ENCODE results near the gene DNAH1. TPM values are rescaled to one million over a fixed set of nuclear protein-coding genes. Genes with fewer than 3 reads are reported as not detected.
A peak's percentile ranks its signal among the peaks of the same experiment; 100 is the strongest.

Gene DNAH1
- total and polyA plus RNA-seq, 2 experiments from 2014 or later: 0.81 to 1.8 TPM

DNA sequence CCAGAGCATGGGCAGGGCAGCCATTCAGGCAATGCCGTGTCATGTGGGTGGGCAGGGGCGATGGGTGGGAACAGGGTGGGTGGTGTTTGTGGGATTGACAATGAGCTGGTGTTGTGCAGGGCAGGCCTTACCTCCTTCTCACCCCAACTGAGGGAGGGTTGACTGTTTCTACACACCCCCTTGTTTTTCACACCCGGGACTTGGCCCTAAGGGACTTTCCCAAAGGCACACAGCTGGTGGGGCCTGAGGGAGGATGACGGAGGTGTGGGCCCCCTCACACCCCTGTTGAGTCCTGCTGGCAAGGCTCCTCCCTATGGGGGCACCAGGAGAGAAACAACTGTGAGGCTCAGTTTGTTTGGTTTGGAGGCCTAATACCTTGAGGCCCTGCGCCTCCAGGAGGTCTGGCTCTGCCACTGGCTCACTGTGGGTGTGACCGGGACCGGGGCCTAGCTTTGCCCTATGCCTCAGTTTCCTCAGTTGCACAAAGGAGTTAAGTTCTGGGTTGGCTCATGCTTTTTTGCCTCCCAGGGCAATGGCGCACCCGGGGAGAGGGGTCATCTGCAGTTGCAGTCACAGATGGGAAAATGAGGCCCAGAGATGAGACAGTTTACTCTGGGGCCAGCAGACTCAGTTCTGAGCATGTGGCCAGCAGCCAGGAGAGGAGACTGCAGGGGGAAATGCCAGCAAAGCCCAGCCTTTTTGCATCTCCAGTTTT lies 5.1 kb upstream of the DNAH1 start:
- H3K4me1 Mint-ChIP-seq: peaks cover 2% of the 10 kb centered on the region; the same call in 1 of the 3 replicates
- no peak overlapping the region for H3K27ac ChIP-seq (ENCODE audit: low read depth)
- H3K79me2 ChIP-seq (replicated peaks; ENCODE audit: insufficient read depth): no peaks in the 10 kb centered on the region
- H3K4me2 ChIP-seq: no peak overlapping the region
- H3K9me3 Mint-ChIP-seq: no peaks in the 10 kb centered on the region
- H3K4me3 ChIP-seq: no peak overlapping the region
- TF ChIP-seq, protein P1, sequence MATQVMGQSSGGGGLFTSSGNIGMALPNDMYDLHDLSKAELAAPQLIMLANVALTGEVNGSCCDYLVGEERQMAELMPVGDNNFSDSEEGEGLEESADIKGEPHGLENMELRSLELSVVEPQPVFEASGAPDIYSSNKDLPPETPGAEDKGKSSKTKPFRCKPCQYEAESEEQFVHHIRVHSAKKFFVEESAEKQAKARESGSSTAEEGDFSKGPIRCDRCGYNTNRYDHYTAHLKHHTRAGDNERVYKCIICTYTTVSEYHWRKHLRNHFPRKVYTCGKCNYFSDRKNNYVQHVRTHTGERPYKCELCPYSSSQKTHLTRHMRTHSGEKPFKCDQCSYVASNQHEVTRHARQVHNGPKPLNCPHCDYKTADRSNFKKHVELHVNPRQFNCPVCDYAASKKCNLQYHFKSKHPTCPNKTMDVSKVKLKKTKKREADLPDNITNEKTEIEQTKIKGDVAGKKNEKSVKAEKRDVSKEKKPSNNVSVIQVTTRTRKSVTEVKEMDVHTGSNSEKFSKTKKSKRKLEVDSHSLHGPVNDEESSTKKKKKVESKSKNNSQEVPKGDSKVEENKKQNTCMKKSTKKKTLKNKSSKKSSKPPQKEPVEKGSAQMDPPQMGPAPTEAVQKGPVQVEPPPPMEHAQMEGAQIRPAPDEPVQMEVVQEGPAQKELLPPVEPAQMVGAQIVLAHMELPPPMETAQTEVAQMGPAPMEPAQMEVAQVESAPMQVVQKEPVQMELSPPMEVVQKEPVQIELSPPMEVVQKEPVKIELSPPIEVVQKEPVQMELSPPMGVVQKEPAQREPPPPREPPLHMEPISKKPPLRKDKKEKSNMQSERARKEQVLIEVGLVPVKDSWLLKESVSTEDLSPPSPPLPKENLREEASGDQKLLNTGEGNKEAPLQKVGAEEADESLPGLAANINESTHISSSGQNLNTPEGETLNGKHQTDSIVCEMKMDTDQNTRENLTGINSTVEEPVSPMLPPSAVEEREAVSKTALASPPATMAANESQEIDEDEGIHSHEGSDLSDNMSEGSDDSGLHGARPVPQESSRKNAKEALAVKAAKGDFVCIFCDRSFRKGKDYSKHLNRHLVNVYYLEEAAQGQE (IDR thresholded peaks at IDR 0.05; ENCODE audit: unreplicated experiment): no peak
- TF ChIP-seq STAT1 (IDR thresholded peaks at IDR 0.05; ENCODE audit: unreplicated experiment): no peak
- no peak for TF ChIP-seq JUNB (IDR thresholded peaks at IDR 0.05; ENCODE audit: unreplicated experiment)
- no peaks in the 10 kb centered on the region for H3K27me3 ChIP-seq (ENCODE audit: insufficient read depth)
- H3K4me3 Mint-ChIP-seq: no peak overlapping the region
- no peaks in the 10 kb centered on the region for H3K36me3 ChIP-seq (ENCODE audit: insufficient read depth)
- H2AFZ ChIP-seq: no peak overlapping the region
- no peaks in the 10 kb centered on the region for H3F3A ChIP-seq (replicated peaks; ENCODE audit: low read depth)
- H3K4me1 ChIP-seq (ENCODE audit: insufficient read depth): no peaks in the 10 kb centered on the region
- ATAC-seq (no peak), DNase-seq (ENCODE audit: low spot score) (no peak)
- no peaks in the 10 kb centered on the region for H3K9me2 ChIP-seq (ENCODE audit: insufficient read depth)
- no peaks in the 10 kb centered on the region for H3K36me3 Mint-ChIP-seq (ENCODE audit: low read depth)
- H3K27me3 Mint-ChIP-seq (ENCODE audit: insufficient read depth, low read depth, poor library complexity): peaks cover 7% of the 10 kb centered on the region
- no peak overlapping the region for H3K27ac Mint-ChIP-seq
- H4K20me1 ChIP-seq (replicated peaks; ENCODE audit: insufficient read depth): no peaks in the 10 kb centered on the region

DNA sequence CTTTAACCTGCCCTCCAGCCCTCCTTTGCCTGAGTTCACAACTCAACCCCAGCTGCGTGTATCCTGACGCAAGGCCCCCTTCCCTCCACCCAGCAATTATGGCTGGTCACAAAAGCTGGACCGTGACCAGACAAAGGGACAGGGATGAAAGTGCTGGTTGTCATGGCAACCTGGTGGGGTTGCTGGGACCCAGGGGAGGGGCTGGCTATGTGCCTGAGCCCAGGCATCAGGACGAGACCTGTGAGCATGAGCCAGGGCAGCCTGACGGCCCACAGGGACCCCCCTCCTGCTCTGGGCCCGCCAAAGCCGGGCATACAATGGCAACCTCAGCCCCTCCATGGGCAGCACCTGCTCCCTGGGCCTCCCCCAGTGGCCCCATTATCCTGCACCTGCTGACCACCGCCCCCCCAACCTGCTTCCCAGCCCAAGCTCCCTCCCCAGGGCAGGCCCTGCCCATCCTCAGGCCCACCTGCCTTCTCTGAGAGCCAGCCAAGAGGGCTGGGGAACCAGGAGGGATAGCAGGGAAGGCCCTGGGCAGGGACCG lies 4.5 kb upstream of the DNAH1 start:
- H3K4me3 Mint-ChIP-seq: no peak overlapping the region
- TF ChIP-seq, protein P2, sequence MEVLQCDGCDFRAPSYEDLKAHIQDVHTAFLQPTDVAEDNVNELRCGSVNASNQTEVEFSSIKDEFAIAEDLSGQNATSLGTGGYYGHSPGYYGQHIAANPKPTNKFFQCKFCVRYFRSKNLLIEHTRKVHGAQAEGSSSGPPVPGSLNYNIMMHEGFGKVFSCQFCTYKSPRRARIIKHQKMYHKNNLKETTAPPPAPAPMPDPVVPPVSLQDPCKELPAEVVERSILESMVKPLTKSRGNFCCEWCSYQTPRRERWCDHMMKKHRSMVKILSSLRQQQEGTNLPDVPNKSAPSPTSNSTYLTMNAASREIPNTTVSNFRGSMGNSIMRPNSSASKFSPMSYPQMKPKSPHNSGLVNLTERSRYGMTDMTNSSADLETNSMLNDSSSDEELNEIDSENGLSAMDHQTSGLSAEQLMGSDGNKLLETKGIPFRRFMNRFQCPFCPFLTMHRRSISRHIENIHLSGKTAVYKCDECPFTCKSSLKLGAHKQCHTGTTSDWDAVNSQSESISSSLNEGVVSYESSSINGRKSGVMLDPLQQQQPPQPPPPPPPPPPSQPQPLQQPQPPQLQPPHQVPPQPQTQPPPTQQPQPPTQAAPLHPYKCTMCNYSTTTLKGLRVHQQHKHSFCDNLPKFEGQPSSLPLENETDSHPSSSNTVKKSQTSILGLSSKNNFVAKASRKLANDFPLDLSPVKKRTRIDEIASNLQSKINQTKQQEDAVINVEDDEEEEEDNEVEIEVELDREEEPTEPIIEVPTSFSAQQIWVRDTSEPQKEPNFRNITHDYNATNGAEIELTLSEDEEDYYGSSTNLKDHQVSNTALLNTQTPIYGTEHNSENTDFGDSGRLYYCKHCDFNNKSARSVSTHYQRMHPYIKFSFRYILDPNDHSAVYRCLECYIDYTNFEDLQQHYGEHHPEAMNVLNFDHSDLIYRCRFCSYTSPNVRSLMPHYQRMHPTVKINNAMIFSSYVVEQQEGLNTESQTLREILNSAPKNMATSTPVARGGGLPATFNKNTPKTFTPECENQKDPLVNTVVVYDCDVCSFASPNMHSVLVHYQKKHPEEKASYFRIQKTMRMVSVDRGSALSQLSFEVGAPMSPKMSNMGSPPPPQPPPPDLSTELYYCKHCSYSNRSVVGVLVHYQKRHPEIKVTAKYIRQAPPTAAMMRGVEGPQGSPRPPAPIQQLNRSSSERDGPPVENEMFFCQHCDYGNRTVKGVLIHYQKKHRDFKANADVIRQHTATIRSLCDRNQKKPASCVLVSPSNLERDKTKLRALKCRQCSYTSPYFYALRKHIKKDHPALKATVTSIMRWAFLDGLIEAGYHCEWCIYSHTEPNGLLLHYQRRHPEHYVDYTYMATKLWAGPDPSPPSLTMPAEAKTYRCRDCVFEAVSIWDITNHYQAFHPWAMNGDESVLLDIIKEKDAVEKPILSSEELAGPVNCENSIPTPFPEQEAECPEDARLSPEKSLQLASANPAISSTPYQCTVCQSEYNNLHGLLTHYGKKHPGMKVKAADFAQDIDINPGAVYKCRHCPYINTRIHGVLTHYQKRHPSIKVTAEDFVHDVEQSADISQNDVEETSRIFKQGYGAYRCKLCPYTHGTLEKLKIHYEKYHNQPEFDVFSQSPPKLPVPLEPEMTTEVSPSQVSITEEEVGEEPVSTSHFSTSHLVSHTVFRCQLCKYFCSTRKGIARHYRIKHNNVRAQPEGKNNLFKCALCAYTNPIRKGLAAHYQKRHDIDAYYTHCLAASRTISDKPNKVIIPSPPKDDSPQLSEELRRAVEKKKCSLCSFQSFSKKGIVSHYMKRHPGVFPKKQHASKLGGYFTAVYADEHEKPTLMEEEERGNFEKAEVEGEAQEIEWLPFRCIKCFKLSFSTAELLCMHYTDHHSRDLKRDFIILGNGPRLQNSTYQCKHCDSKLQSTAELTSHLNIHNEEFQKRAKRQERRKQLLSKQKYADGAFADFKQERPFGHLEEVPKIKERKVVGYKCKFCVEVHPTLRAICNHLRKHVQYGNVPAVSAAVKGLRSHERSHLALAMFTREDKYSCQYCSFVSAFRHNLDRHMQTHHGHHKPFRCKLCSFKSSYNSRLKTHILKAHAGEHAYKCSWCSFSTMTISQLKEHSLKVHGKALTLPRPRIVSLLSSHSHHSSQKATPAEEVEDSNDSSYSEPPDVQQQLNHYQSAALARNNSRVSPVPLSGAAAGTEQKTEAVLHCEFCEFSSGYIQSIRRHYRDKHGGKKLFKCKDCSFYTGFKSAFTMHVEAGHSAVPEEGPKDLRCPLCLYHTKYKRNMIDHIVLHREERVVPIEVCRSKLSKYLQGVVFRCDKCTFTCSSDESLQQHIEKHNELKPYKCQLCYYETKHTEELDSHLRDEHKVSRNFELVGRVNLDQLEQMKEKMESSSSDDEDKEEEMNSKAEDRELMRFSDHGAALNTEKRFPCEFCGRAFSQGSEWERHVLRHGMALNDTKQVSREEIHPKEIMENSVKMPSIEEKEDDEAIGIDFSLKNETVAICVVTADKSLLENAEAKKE (CRISPR knock-in tag; IDR thresholded peaks at IDR 0.05): no peak
- no peak for TF ChIP-seq ZNF331 (CRISPR knock-in tag; IDR thresholded peaks at IDR 0.05; ENCODE audit: low read depth)
- no peak for TF ChIP-seq POLR2AphosphoS5 (IDR thresholded peaks at IDR 0.05; ENCODE audit: low read depth)
- no peak for TF ChIP-seq CREB1 (CRISPR knock-in tag; IDR thresholded peaks at IDR 0.05; ENCODE audit: low read depth)
- TF ChIP-seq NANOG (IDR thresholded peaks at IDR 0.05; ENCODE audit: borderline replicate concordance): no peak
- TF ChIP-seq, protein P3, sequence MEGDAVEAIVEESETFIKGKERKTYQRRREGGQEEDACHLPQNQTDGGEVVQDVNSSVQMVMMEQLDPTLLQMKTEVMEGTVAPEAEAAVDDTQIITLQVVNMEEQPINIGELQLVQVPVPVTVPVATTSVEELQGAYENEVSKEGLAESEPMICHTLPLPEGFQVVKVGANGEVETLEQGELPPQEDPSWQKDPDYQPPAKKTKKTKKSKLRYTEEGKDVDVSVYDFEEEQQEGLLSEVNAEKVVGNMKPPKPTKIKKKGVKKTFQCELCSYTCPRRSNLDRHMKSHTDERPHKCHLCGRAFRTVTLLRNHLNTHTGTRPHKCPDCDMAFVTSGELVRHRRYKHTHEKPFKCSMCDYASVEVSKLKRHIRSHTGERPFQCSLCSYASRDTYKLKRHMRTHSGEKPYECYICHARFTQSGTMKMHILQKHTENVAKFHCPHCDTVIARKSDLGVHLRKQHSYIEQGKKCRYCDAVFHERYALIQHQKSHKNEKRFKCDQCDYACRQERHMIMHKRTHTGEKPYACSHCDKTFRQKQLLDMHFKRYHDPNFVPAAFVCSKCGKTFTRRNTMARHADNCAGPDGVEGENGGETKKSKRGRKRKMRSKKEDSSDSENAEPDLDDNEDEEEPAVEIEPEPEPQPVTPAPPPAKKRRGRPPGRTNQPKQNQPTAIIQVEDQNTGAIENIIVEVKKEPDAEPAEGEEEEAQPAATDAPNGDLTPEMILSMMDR (conservative IDR thresholded peaks at IDR 0.05; ENCODE audit: low read depth in 2 of 2): no peak
- no peak for TF ChIP-seq STAT1 (IDR thresholded peaks at IDR 0.05; ENCODE audit: unreplicated experiment)

More for the DNA sequence above, 4.5 kb upstream of the DNAH1 start:
- Histone ChIP-seq H3K4me2 (no peak overlapping the region), H3F3A (replicated peaks; ENCODE audit: low read depth) (no peaks in the 10 kb centered on the region), H3K9me2 (ENCODE audit: insufficient read depth) (no peaks in the 10 kb centered on the region), H2AFZ (no peak overlapping the region), H3K4me3 (no peak overlapping the region), H3K36me3 (ENCODE audit: insufficient read depth) (no peaks in the 10 kb centered on the region), H3K27ac (ENCODE audit: low read depth) (no peak overlapping the region), H3K27me3 (ENCODE audit: insufficient read depth) (no peaks in the 10 kb centered on the region), H3K4me1 (ENCODE audit: insufficient read depth) (no peaks in the 10 kb centered on the region), H3K79me2 (replicated peaks; ENCODE audit: insufficient read depth) (no peaks in the 10 kb centered on the region), H4K20me1 (replicated peaks; ENCODE audit: insufficient read depth) (no peaks in the 10 kb centered on the region)
- ATAC-seq: peak; percentile 18; the same call in 1 of the 3 replicates
- Mint-ChIP-seq H3K4me1 (peaks cover 2% of the 10 kb centered on the region; the same call in 2 of the 3 replicates), H3K27me3 (ENCODE audit: insufficient read depth, low read depth, poor library complexity) (peaks cover 5% of the 10 kb centered on the region), H3K36me3 (ENCODE audit: low read depth) (no peaks in the 10 kb centered on the region), H3K27ac (no peak overlapping the region), H3K9me3 (no peaks in the 10 kb centered on the region)
- no peak for DNase-seq (ENCODE audit: low spot score)

Measured in GM23338 (cell line).